HG03460 (cell line): Measurements from ENCODE around the gene HTR4.
A peak's percentile ranks its signal among the peaks of the same experiment; 100 is the strongest.
"Not testable (repeated sequence)": the region's sequence is repeated elsewhere in the genome, so short reads cannot be mapped to it uniquely, and the experiment has no call there.

Source experiments
- ATAC-seq: cut with Tn5 transposase; IDR thresholded peaks from one replicate; pipeline ENCODE4 v1.9.1; 2021; ENCODE audit not compliant: unreplicated experiment

HTR4 gene, protein sequence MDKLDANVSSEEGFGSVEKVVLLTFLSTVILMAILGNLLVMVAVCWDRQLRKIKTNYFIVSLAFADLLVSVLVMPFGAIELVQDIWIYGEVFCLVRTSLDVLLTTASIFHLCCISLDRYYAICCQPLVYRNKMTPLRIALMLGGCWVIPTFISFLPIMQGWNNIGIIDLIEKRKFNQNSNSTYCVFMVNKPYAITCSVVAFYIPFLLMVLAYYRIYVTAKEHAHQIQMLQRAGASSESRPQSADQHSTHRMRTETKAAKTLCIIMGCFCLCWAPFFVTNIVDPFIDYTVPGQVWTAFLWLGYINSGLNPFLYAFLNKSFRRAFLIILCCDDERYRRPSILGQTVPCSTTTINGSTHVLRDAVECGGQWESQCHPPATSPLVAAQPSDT

DNA sequence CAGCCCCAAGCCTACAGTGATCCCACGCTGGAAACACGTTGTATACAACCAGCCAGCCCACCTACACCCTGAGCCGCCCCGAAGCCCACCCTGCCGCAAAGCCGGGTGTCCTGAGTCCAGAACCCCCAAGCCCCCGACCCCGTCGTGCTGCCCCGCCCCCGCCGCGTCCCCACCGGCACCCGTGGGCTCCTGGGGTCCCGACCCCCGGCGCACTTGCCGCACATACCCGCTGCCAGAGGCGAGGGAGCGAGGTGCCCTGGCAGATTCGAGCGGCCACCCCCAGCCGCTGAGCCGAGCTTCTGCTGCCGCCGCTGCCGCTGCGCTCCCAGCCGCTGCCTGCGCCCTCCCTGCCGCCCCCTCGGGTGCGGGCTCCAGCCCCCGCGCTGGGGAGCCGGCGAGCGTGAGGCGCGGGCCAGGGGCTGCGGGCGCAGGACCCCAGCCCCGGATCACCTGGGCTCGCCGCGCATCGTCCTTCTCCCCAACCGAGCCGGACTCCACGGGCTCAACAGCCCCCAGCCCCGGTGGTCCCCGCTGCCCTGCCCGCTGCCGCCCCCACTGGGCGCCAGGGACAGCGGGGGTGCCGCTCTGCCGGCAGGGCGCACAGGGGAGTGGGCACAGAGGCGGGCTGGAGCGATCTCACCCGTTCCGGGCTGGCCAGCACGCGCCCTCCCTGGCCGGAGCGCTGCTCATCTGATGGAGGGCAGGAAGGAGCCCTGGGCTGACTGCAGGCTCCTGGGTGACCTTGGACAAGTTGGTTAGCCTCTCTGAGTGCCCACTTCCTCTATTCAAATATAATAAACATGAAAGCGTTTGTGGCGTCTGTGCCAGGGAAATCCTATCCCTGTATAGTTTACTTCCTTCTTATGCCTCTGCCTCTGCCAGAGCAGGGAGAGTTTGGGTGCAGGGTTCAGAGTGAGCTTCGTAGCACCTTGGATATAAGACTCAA is at the start of gene HTR4:
HTR4 (minus strand) TSS at position 692 of the 946 bp plus-strand sequence. CDS start 17,513 bp downstream, outside the sequence.
- ATAC-seq: no peak

DNA sequence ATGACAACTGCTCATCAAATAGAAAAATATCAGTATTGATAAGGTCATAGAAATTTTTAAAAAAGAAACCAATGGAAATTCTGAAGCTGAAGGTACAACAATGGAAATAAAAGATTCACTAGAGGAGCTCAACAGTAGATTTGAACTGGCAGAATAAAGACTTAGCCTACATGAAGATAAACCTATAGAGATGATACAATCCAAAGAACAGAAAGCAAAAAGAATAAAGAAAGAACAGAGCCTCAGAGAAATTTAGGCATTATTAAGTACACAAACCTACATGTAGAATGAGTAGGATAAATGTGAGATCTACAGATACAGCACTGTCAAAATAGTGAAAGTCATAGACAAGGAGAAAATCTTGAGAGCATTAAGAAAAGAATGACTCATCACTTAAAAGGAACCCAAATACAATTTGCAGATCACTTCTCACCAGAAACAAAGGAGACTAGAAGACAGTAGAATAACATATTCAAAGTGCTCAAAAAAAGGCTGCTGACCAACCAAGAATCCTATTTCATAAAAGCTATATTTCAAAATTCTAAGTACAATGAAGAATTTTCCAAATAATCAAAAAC is 47.8 kb upstream of the HTR4 start:
- no peak for ATAC-seq

DNA sequence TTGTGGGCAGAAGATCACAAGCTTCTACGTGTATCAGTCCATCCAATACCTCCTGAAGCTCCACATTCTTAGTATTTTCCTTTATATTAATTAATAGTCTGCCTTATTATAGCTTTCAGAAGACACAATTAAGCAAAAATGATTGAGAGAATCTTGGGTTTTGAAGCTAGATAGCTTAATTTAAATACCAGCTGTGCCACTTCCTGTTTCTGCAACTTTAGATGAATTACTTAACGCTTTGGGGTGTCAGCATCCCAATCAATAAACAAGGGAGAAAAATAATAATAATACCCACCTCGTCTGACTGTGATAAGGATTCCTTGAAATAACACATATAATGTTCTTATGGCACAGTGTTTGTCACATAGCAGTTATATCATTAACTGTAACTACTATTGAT is 44.7 kb upstream of the HTR4 start:
- ATAC-seq: no peak

DNA sequence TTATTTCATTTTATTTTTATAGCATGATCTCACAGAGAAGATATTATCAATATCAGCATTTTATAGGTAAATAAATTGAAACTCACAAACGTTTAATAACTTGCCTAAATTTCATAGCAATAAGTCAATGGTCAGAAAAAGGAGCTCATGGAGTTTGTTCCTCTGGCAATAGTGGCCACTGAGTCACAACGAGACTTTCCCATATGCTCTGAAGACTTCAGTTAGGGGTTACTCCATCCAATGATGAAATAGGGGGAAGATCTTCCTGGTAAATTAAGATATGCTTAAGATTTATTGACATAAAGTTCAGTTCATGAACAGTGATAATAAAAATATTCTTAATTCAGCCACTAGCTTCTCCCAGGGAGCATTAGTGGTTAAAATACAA is 43.5 kb upstream of the HTR4 start:
- ATAC-seq: no peak

DNA sequence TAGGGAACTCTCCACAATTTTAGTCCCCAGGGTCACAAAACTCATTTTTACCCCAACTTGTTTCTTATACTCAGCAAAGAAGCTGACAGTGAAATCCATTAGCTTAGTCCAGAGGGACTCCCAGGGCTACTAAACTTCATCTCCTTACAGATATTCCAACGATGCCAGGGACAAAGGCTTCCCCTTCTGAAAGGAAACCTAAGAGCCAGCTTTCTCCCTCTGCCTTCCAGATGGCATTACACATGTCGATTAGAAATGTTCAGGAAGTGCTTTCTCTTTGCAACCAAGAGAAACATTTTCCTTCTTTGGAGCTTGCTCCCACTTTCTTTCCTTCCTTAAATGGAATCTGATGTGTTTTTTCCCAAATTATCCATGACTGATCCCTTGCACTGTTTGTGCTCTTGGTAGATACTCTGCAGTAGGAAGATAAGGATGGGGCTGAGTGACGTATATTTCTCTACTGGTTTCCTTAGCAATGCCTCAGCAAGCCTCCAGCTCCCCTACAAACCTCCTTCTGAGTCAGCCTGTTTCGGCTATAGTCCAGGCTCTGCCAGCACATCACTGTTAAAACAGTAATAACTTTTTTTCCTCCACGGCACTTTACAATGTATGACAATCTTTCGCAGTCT is 43.0 kb upstream of the HTR4 start:
- ATAC-seq: no peak

DNA sequence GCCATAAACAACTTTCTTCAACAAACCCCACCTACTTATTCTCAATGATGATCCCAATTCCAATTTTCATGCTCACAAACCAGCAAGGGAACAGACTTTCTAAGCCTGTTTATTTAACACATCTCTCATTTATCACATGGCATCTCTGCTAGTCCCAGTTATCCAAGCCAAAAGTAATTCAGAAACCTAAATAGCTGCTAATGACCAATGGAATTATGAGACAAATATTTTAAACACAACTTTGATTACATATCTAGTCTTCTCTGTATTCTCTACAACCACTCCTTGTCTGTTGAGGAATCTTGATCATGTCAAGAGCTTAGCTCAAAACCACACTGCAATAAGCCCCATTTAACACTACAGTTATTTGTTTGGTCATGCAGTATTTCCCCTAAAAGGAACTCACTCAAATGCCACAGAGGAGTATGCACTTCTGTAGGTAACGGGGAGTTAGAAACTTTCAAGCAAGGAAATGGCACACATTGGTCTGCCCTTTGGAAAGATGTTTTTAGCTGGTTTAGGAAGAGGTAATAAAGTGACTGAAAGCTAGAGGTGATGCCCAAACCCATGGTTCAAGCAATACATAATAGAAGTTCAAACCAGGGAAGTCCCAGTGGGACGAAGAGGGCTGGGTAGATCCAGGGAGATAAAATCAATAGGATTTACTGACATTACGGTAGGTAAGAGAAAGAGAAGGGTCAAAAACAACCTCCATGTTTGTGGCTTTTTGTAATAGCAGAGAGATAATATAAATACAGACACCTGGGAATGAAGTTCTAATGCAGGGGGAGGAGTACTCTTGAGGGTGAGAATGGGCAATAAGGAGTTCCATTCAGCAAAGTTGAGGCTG is 42.1 kb upstream of the HTR4 start:
- no peak for ATAC-seq

DNA sequence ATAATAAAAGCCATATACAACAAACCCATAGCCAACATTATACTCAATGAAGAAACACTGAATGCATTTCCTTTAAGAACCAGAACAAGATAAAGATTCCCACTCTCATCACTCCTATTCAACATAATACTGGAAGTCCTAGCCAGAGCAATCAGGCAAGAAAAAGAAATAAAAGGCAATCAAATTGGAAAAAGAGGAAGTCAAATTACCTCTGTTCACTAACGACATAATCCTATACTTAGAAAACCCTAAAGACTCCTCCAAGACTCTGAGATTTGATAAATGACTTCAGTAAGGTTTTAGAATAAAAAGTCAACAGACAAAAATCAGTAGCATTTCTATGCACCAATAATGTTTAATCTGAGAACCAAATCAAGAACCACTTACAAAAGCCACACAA is 36.6 kb upstream of the HTR4 start:
- ATAC-seq: no peak

DNA sequence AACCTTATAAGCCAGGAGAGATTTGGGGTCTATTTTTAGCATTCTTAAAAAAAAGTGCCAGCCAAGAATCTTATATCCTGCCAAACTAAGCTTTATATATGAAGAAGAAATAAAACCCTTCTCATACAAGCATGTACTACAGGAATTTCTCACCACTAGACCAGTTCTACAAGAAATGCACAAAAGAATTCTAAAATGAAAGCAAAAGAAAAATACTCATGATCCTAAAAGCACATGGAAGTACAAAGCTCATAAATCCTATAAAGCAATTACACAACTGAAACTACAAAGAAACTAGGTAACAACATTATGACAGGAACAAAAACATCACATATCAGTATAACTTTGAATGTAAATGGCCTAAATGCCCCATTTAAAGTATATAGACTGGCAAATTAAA is 34.5 kb upstream of the HTR4 start:
- ATAC-seq: no peak

DNA sequence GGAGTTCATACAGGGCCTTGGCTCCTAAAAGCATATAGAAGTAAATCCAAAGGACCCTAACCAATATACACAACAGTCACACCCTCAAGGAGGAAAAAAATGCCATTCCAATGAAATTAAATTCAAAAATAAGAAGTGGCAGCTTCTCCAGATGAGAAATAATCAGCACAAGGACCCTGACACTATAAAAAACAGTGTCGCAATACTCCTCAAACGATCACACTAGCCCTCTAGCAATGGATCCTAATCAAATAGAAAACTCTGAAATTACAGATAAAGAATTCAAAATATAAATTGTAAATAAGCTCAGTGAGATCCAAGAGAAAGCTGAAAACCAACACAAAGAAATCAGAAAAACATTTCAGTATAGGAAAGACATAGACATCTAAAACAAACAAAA is 33.5 kb upstream of the HTR4 start:
- ATAC-seq: no peak

DNA sequence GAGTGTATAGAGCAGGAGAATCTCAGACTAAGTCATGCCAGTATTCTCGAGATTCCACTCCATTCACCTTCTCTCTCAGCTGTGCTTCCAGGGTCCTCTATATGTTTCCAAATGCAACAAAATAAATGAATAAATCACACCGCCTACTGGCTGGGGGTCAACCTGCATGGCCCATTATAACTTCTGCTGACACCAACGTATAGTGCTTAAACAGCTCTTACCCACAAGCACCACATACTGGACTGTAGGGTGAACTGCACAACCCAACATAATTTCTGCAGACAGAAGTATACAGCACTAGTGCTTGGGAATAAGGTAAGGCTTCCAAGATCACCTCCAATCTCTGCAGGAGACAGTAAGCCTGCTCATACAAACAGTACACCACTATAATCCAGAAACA is 33.1 kb upstream of the HTR4 start:
- ATAC-seq: peak; percentile 93

DNA sequence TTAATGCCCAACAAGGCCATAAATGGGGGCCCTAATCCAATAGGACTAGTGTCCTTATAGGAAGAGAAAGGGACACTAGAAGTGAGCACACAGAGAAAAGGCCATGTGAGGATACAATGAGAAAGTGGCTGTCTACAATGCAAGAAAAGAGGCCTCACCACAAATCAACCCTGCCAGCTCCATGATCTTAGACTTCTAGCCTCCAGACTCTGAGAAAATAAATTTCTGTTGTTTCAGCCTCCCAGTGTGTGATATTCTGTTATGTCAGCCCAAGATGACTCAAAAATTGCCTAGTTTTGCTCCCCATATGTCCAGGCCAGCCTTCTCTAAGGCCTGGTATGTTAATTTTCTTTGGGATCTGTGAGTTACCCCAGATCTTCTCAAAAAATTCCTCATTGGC is 32.3 kb upstream of the HTR4 start:
- ATAC-seq: no peak

DNA sequence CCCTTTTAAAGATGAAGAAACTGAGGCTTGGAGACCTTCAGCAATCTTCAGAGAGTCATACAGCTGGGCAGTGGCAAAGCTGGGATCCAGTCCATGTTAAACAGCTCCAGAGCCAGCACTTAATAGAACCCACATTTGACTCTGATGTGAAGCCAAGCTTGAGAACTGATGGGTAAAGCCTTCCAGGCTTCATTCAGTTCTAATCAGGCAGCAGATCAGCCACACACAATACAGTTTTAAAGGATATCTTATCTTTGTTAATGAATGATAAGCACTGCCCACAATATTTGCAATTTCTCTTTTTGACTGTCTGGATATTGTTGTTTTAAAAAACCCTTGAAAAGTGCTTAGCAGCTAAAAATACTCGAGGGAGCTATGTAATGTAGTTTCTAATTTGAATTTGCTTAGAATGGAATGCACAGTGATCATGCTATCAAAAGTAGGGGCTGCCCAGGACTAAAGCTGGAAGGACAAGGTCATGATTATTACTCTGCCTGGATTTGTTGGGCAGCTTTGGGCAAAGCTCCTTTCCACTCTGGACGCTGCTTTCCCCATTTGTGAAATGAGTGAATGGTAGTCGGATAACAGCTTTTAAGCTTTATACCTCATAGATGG is 31.3 kb upstream of the HTR4 start:
- no peak for ATAC-seq

DNA sequence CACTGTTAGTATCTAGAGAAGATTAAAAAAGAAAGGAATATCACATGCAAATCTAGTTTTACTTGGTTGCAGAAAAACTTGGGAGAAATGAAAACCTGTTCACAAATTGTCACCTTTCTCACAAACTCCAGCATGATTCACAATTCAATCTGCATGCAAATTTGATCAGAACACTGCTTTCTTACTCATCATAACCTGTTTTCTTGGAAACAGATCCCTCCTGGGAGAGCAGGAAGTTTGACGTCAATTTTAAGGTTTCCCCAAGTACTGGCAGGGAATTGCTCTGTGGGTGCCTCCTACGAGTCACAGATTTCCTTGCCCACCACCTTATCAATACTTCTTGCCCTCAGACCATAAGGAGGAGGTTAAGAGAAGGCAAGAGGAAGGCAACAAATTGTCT is 30.2 kb upstream of the HTR4 start:
- no peak for ATAC-seq

DNA sequence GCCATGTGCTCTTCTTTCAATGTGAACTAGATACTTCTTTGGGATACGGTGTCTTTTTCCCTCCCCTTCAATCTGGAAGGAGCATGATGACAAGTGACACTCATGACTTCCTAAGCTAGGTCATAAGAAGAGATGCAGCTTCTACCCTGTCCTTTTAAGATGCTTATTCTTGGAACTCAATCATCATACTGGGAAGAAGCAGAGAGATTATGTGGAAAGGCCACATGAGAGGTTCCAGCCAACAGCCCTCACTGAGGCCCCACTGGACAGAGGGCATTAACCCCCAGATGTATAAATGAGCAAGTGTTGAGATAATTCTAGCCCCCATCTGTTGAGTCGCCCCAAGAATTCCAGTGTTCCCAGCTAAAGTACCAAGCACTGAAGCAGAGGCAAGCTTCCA is 29.3 kb upstream of the HTR4 start:
- ATAC-seq: no peak

DNA sequence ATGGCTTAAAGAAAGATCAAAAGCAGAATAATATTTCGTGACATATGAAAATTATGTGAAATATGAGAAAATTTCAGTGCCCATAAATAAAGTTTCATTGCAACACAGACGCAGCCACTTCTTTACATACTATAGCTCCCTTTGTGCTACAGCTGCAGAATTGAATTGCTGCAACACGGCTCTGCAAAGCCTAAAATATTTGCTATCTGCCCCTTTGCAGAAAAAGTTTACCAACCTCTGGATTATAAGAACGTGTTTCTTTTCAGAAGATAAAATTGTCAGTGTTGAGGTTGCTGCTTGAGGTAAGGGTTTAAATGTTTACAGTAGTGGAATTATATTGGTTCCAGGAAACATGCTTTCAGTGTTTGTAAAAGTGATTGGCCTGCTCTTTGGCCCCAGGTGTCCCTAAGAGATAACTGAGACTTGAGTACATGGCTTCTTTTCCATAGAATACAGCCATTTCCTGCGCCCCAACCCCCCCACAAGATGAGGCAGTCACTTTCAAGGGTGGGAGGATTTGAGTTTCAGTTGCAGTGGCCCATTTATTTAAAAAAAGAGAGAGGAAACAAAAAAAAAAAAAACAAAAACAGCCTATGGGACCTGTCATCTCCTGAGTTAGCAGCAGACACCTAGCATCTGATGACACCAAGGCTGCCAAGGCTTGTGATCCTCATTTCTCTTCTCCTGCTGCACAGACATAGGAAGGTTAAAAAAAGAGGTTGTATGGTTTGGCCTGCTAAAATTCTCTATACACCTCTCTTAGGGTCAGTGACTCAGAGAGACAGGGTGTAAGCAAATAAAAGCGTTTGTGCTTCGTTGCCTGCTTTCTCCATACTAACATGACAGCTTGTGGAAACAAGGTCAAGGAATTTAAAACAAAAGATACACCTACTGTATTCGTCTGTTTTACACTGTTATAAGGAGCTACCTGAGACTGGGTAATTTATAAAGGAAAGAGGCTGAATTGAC is 28.0 kb upstream of the HTR4 start:
- ATAC-seq: no peak

DNA sequence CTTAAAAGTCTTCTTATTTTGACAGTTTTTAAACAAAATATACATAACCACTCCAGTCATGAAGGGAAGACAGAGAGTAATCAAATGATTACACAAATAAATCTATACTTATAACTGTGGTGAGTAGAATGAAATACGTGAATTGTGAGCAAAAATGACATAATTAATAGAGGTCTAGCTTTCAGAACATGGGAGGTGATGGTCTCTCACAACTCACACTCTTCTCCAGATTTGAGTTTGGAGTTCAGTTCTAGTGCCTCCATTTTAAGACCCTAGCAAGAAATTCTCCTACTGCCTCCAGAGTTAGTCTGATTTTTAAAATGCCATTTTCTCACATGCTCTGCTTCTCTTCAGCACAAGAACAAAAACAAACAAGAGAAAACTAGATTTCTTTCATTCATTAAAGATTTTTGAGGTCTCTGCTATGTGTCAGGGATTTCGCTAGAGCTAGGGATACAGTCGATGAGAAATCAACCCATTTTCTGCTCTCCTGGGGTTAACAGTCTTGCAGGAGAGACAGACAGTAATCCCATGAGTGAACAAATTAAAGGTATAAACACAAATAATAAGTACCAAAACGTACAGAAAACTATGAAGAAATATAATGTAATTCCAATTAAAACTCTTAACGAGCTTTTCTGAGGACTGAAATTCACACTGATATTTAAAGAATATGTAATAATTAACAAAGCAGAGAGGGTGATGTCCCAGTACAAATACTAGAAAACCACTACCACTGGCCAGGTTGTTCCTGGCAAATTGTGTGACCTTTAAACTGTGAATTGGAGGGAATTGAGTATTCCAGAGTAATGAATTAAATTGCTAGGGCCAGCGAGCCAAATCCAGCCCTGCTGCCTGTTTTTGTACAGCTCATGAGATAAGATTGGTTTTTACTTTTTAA is 27.1 kb upstream of the HTR4 start:
- ATAC-seq: no peak

DNA sequence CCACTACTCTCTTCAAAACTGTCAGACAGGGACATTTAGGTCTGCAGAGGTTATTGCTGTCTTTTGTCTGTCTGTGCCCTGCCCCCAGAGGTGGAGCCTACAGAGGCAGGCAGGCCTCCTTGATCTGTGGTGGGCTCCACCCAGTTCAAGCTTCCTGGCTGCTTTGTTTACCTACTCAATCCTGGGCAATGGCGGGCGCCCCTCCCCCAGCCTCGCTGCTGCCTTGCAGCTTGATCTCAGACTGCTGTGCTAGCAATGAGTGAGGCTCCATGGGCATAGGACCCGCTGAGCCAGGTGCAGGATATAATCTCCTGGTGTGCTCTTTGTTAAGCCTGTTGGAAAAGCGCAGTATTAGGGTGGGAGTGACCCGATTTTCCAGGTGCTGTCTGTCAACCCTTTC is 19.4 kb upstream of the HTR4 start:
- not testable (repeated sequence) for ATAC-seq

DNA sequence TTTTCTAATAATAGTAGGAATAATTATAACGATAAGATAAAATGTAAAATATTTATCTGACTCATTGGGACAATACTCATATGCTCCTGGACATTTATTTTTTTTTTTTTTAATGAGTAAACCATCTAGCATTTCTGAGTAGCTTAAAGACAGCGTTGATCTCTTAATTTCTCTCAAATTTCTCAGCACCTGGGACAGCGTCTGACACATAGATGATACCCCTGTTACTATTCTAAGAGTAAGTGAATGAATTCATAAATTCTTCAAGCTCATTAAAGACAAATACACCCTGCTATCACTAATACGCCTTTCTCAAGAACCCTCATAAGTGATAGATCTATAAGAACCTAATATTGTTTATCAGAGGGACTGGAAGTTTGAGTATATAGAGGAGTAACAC is 12.0 kb upstream of the HTR4 start:
- ATAC-seq: no peak
